Smooth muscle cell (in vitro differentiated cells): ENCODE measurements around the gene RBMS3. TPM values are rescaled to one million over a fixed set of nuclear protein-coding genes. Genes with fewer than 3 reads are reported as not detected.

ENCODE experiments used
- DNase-seq: peaks from one replicate; lab custom pipeline; 2025; ENCODE audit not compliant: unreplicated experiment; lab: John Stamatoyannopoulos, UW
- H2AFZ ChIP-seq: fragments of 200-600 bp; sonication (generic); 2 replicates; pipeline ENCODE4 v1.6.0; 2016; ENCODE audit warnings: antibody characterized with exemption, low read depth, mild to moderate bottlenecking
- H3F3A ChIP-seq: fragments of 200-600 bp; sonication (generic); 2 replicates; pipeline ENCODE4 v1.6.0; 2017; ENCODE audit warnings: antibody characterized with exemption, low read depth
- H3K27ac ChIP-seq: fragments of 200-600 bp; sonication (generic); 2 replicates; pipeline ENCODE4 v1.5.1; 2016; ENCODE audit warnings: low read depth, mild to moderate bottlenecking
- H3K27me3 ChIP-seq: fragments of 200-600 bp; sonication (generic); 2 replicates; pipeline ENCODE4 v1.6.1; 2016; ENCODE audit warnings: low read depth, mild to moderate bottlenecking
- H3K36me3 ChIP-seq: fragments of 200-600 bp; sonication (generic); 2 replicates; pipeline ENCODE4 v1.5.1; 2016; ENCODE audit warnings: low read depth
- H3K4me1 ChIP-seq: fragments of 200-600 bp; sonication (generic); 2 replicates; pipeline ENCODE4 v1.5.1; 2016; ENCODE audit warnings: low read depth
- H3K4me2 ChIP-seq: fragments of 200-600 bp; sonication (generic); 2 replicates; pipeline ENCODE4 v1.6.0; 2016; ENCODE audit warnings: mild to moderate bottlenecking
- H3K4me3 ChIP-seq: fragments of 200-600 bp; sonication (generic); 2 replicates; pipeline ENCODE4 v1.5.1; 2016; ENCODE audit warnings: mild to moderate bottlenecking
- H3K79me2 ChIP-seq: fragments of 200-600 bp; sonication (generic); 2 replicates; pipeline ENCODE4 v1.6.0; 2016; ENCODE audit warnings: low read depth, mild to moderate bottlenecking
- H3K9ac ChIP-seq: fragments of 200-600 bp; sonication (generic); 2 replicates; pipeline ENCODE4 v1.6.0; 2016; ENCODE audit warnings: low read depth
- H3K9me3 ChIP-seq: fragments of 200-600 bp; sonication (generic); replicated peaks from 2 replicates; pipeline ENCODE4 v1.5.1; 2016; ENCODE audit warnings: low read depth
- H4K20me1 ChIP-seq: fragments of 200-600 bp; sonication (generic); 2 replicates; pipeline ENCODE4 v1.6.0; 2016; ENCODE audit warnings: low read depth
- CTCF ChIP-seq: fragments of 200-600 bp; sonication (generic); IDR thresholded peaks from 2 replicates; pipeline ENCODE4 v1.5.1; 2017; ENCODE audit warnings: borderline replicate concordance, mild to moderate bottlenecking, antibody characterized with exemption; ENCODE audit not compliant: insufficient read depth, poor library complexity, severe bottlenecking
- WGBS: methylation state at CpG from one replicate; pipeline ENCODE4 v1.1.7; 2016; ENCODE audit warnings: low lambda C conversion rate; 5-methylcytosine and 5-hydroxymethylcytosine counted together
- polyA plus RNA-seq: library from polyadenylated mRNA; unstranded; fragments of >200 nt; fragmentation: Nextera tagmentation; extraction: Ambion mirVana; gene quantifications from 2 replicates; pipeline ENCODE4 v1.2.1, GENCODE V29; 2016
- total RNA-seq: library from RNA; depleted of rRNA; stranded (reverse); fragments of >200 nt; gene quantifications from 2 replicates; pipeline ENCODE4 v1.2.3, GENCODE V29; 2014

Gene RBMS3
- total and polyA plus RNA-seq, 2 experiments from 2014 or later: 42.9 to 50.6 TPM

DNA sequence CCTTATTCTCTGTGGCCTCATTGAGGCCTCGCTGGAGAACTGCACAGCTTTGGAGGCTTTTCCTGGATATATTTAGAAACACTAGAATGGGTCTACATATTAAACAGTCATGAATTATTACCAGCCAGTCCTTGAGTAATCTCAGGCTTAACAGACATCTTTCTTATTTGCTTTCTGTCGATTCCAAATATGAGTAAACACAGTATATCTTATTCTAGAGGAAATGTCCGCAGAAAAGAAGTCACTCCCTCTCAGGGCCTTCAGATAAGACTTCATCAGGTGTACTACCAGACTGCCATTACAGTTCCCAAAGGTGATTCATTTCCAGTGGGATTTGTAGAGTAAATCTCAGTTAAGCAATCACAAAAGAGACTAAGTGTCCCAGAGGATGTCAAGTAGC, 310.7 kb downstream of the RBMS3 start:
- H3K4me2 ChIP-seq: no peak overlapping the region
- peaks cover 66% of the 10 kb centered on the region for H3K79me2 ChIP-seq
- no peak for DNase-seq
- no peaks in the 10 kb centered on the region for H3K27me3 ChIP-seq
- no peaks in the 10 kb centered on the region for H3K9me3 ChIP-seq
- H3K4me3 ChIP-seq: no peak overlapping the region
- H2AFZ ChIP-seq: no peak overlapping the region
- no peak overlapping the region for H3K27ac ChIP-seq
- H3K4me1 ChIP-seq: no peaks in the 10 kb centered on the region
- H3F3A ChIP-seq: no peaks in the 10 kb centered on the region
- H4K20me1 ChIP-seq: no peaks in the 10 kb centered on the region
- TF ChIP-seq CTCF: no peak
- H3K36me3 ChIP-seq: no peaks in the 10 kb centered on the region
- WGBS: 46% methylated on average over 3 of the region's 3 CpGs
- no peak overlapping the region for H3K9ac ChIP-seq

DNA sequence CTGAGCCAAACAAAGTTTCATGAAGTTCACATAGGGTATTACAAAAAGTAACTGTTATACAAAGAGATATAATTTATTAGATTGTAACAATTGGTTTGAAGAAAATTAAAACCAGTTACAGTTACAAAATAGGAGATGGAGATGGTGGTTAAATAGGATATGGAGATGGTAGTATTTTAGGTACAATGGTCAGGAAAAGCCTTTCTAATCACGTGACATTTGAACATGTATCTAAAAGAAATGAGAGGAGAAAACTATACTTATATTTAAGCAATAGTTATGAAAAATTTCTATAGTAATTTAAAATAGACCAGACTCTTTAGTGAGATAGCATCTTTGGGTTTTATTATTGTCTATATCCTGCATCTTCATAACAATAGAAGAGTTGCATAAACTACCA, 312.9 kb downstream of the RBMS3 start:
- WGBS: 100% methylated on average over 1 of the region's 1 CpG
- H2AFZ ChIP-seq: no peak overlapping the region
- H3K9me3 ChIP-seq: no peaks in the 10 kb centered on the region
- peaks cover 4% of the 10 kb centered on the region for H3K4me1 ChIP-seq
- no peak for TF ChIP-seq CTCF
- H3K36me3 ChIP-seq: no peaks in the 10 kb centered on the region
- H3K27ac ChIP-seq: no peak overlapping the region
- no peak overlapping the region for H3K9ac ChIP-seq
- no peaks in the 10 kb centered on the region for H4K20me1 ChIP-seq
- peaks cover 61% of the 10 kb centered on the region for H3K79me2 ChIP-seq
- H3K4me2 ChIP-seq: no peak overlapping the region
- DNase-seq: no peak
- no peaks in the 10 kb centered on the region for H3F3A ChIP-seq
- no peak overlapping the region for H3K4me3 ChIP-seq
- no peaks in the 10 kb centered on the region for H3K27me3 ChIP-seq

- 87% methylated on average over 1 of the region's 1 CpG for WGBS
- Histone ChIP-seq H3K9ac (no peak overlapping the region), H3F3A (no peaks in the 10 kb centered on the region), H3K4me1 (peaks cover 4% of the 10 kb centered on the region), H3K9me3 (no peaks in the 10 kb centered on the region), H3K27me3 (no peaks in the 10 kb centered on the region), H3K4me3 (no peak overlapping the region), H4K20me1 (no peaks in the 10 kb centered on the region), H3K27ac (no peak overlapping the region), H2AFZ (no peak overlapping the region), H3K36me3 (no peaks in the 10 kb centered on the region), H3K4me2 (no peak overlapping the region), H3K79me2 (peaks cover 60% of the 10 kb centered on the region)
- no peak for DNase-seq
- TF ChIP-seq CTCF: no peak
These were observed 313.4 kb downstream of the RBMS3 start for GRCh38 chr3:29594261-29594660.

GRCh38 chr3:29597376-29598008, 316.6 kb downstream of the RBMS3 start:
- Histone ChIP-seq H3K79me2 (peaks cover 64% of the 10 kb centered on the region), H3F3A (no peaks in the 10 kb centered on the region), H3K9ac (no peak overlapping the region), H3K36me3 (no peaks in the 10 kb centered on the region), H4K20me1 (no peaks in the 10 kb centered on the region), H3K27ac (peak overlapping the region; percentile 9), H3K4me2 (peak overlapping the region; percentile 64), H3K4me1 (peaks cover 9% of the 10 kb centered on the region), H2AFZ (no peak overlapping the region), H3K4me3 (no peak overlapping the region), H3K9me3 (no peaks in the 10 kb centered on the region), H3K27me3 (no peaks in the 10 kb centered on the region)
- WGBS: 38% methylated on average over 3 of the region's 3 CpGs
- no peak for DNase-seq
- TF ChIP-seq CTCF: no peak
